ENCODE results near the gene SNCG. TPM values are rescaled to one million over a fixed set of nuclear protein-coding genes. Genes with fewer than 3 reads are reported as not detected.

The SNCG gene
- total and polyA plus RNA-seq, 2 donors (not counting 1 experiment from before 2014, with no cell fraction given), result not detected

DNA sequence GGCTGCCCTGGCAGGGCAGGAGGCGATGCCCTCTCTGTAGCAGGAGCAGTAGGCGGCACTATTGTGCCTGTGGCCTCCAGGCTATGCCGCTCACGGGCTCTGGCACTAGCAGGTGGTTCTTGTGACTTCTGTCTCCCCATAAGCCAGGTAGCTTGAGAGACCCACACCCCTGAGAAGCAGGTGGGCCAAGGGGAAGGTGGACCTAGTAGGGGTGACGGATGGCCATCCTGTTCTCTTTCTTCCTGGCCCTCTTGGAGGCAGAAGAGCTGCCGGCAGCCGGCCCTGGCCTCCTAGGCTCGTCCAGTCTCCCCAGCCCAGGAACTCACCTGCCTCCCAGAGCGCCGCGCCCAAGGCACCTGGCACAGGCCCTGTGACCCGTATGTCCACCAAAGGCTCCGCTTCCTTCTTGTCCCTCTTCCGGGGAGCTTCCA, 16.4 kb upstream of the SNCG start:
- POLR2A ChIA-PET, result no interaction called here
- Histone ChIP-seq H3K9ac (ENCODE audit: low read length) (no peak overlapping the region), H3K27ac (ENCODE audit: low read length in 2 of 2) (no peak overlapping the region), H4K20me1 (ENCODE audit: control insufficient read depth, insufficient read depth, low read length, poor library complexity, severe bottlenecking) (no peaks in the 10 kb centered on the region), H3K9me3 (ENCODE audit: control extremely low read depth in 1 of 3, control insufficient read depth in 2 of 3, insufficient read depth in 1 of 3, low read length in 2 of 3) (peaks cover 0 to 5% (median 0%) of the 10 kb centered on the region in 3 donors), H3K36me3 (replicated peaks in 1 of 2; ENCODE audit: control extremely low read depth in 1 of 2, control insufficient read depth in 1 of 2, extremely low read depth in 1 of 2, insufficient read depth in 2 of 2, low read length in 1 of 2) (no peaks in the 10 kb centered on the region), H3K27me3 (replicated peaks in 1 of 4; ENCODE audit: control extremely low read depth in 1 of 4, control insufficient read depth in 3 of 4, insufficient read depth in 4 of 4, low read length in 3 of 4) (peaks cover 0 to 8% (median 0%) of the 10 kb centered on the region in 4 experiments), H2AFZ (ENCODE audit: insufficient read depth, low read depth, low read length, poor library complexity, severe bottlenecking) (no peak overlapping the region), H3K4me1 (ENCODE audit: control insufficient read depth in 2 of 2, insufficient read depth in 2 of 2, low read length in 2 of 2) (peaks cover 0 to 4% of the 10 kb centered on the region in 2 donors), H3K4me2 (replicated peaks; ENCODE audit: low read depth, low read length, poor library complexity, severe bottlenecking) (no peak overlapping the region), H3K79me2 (ENCODE audit: control insufficient read depth, insufficient read depth, low read length) (no peaks in the 10 kb centered on the region), H3K4me3 (ENCODE audit: control extremely low read depth in 1 of 5, extremely low read depth in 1 of 5, insufficient read depth in 1 of 5, low read depth in 2 of 5, low read length in 4 of 5) (no peak overlapping the region)
- Mint-ChIP-seq H3K4me3 (no peak overlapping the region), H3K27ac (no peak overlapping the region), H3K9me3 (ENCODE audit: insufficient read depth) (no peaks in the 10 kb centered on the region), H3K27me3 (peaks cover 6% of the 10 kb centered on the region), H3K4me1 (no peaks in the 10 kb centered on the region)
- no peak for TF ChIP-seq EZH2 (IDR thresholded peaks at IDR 0.05; ENCODE audit: borderline replicate concordance, insufficient read depth, low read depth, low read length, poor library complexity, severe bottlenecking)
- TF ChIP-seq, protein P1, sequence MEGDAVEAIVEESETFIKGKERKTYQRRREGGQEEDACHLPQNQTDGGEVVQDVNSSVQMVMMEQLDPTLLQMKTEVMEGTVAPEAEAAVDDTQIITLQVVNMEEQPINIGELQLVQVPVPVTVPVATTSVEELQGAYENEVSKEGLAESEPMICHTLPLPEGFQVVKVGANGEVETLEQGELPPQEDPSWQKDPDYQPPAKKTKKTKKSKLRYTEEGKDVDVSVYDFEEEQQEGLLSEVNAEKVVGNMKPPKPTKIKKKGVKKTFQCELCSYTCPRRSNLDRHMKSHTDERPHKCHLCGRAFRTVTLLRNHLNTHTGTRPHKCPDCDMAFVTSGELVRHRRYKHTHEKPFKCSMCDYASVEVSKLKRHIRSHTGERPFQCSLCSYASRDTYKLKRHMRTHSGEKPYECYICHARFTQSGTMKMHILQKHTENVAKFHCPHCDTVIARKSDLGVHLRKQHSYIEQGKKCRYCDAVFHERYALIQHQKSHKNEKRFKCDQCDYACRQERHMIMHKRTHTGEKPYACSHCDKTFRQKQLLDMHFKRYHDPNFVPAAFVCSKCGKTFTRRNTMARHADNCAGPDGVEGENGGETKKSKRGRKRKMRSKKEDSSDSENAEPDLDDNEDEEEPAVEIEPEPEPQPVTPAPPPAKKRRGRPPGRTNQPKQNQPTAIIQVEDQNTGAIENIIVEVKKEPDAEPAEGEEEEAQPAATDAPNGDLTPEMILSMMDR (IDR thresholded peaks at IDR 0.05), result no peak
- ATAC-seq (ENCODE audit: low read depth) (no peak), DNase-seq (no peak)
- 93% methylated on average over 14 of the region's 14 CpGs for WGBS (ENCODE audit: insufficient coverage)
- CTCF ChIA-PET, result interaction anchor here (1.2 to 4.3 kb wide), 2 partner anchors 25 to 27 kb away, joined by 3 to 19 read pairs; partner anchors contain the start of gene ADIRF
- intact Hi-C loops (cut with micrococcal nuclease), result no loop called here

DNA sequence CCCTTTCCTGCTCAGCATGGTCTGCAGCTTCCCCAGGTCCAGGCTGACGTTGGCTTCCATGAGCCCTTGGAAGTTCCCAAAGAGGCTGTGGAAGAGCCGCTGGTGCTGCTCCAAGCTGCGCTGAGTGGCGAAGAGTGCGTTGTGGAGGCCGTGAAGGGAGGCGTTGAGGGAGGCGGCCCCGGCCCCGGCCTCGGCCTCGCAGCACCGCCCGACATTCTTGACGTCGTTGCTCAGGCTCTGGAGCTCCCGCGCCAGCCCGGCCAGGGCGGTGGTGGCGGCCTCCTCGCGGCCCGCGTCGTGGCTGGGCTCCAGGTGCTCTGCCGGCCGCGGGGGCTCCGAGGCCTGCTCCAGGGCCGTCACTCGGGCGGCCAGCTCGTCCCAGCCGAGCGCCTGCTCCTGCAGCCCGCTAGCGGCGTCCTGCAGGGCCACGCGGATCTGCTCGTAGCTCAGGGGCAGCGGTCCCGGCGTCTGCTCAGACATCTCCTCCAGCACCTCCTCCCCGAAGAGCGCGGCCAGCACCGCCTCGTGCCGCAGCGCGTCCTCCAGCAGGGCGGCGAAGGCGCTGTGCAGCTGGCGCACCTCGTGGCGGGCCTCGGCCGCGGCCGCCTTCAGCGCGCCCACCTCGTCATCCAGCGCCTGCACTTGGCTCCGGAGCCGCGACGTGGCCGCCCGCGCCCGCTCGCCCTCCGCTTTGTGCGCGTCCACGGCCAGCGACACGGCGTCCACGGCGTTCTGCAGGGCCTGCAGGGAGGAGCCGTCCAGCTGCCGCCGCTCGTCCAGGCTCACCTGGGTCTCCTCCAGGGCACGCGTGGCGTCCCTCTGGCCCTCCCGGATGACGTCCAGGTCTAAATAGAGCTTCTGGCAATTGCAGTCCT, 15.7 kb upstream of the SNCG start:
- H2AFZ ChIP-seq (ENCODE audit: insufficient read depth, low read depth, low read length, poor library complexity, severe bottlenecking), result no peak overlapping the region
- ATAC-seq (ENCODE audit: low read depth) (no peak), DNase-seq (no peak)
- ChIA-PET POLR2A (no interaction called here), CTCF (interaction anchor here (0.7 to 1.2 kb wide), 2 partner anchors 24 to 32 kb away, joined by 3 read pairs; no protein-coding TSS in a partner anchor)
- WGBS (ENCODE audit: insufficient coverage), result 95% methylated on average over 91 of the region's 94 CpGs
- no peak overlapping the region for H3K4me2 ChIP-seq (replicated peaks; ENCODE audit: low read depth, low read length, poor library complexity, severe bottlenecking)
- Mint-ChIP-seq H3K9me3 (ENCODE audit: insufficient read depth) (no peaks in the 10 kb centered on the region), H3K27me3 (peaks cover 7% of the 10 kb centered on the region), H3K27ac (no peak overlapping the region), H3K4me3 (no peak overlapping the region), H3K4me1 (no peaks in the 10 kb centered on the region)
- TF ChIP-seq EZH2 (IDR thresholded peaks at IDR 0.05; ENCODE audit: borderline replicate concordance, insufficient read depth, low read depth, low read length, poor library complexity, severe bottlenecking), result no peak
- TF ChIP-seq, protein P1 (IDR thresholded peaks at IDR 0.05), result no peak
- no peak overlapping the region for H3K4me3 ChIP-seq (ENCODE audit: control extremely low read depth in 1 of 5, extremely low read depth in 1 of 5, insufficient read depth in 1 of 5, low read depth in 2 of 5, low read length in 4 of 5)
- no peaks in the 10 kb centered on the region for H3K36me3 ChIP-seq (replicated peaks in 1 of 2; ENCODE audit: control extremely low read depth in 1 of 2, control insufficient read depth in 1 of 2, extremely low read depth in 1 of 2, insufficient read depth in 2 of 2, low read length in 1 of 2)
- peaks cover 0 to 10% (median 0%) of the 10 kb centered on the region in 4 experiments for H3K27me3 ChIP-seq (replicated peaks in 1 of 4; ENCODE audit: control extremely low read depth in 1 of 4, control insufficient read depth in 3 of 4, insufficient read depth in 4 of 4, low read length in 3 of 4)
- no peaks in the 10 kb centered on the region for H4K20me1 ChIP-seq (ENCODE audit: control insufficient read depth, insufficient read depth, low read length, poor library complexity, severe bottlenecking)
- H3K27ac ChIP-seq (ENCODE audit: low read length in 2 of 2), result no peak overlapping the region
- no peaks in the 10 kb centered on the region for H3K79me2 ChIP-seq (ENCODE audit: control insufficient read depth, insufficient read depth, low read length)
- H3K9me3 ChIP-seq (ENCODE audit: control extremely low read depth in 1 of 3, control insufficient read depth in 2 of 3, insufficient read depth in 1 of 3, low read length in 2 of 3), result peaks cover 0 to 5% (median 0%) of the 10 kb centered on the region in 3 donors
- peaks cover 0 to 4% of the 10 kb centered on the region in 2 donors for H3K4me1 ChIP-seq (ENCODE audit: control insufficient read depth in 2 of 2, insufficient read depth in 2 of 2, low read length in 2 of 2)
- no peak overlapping the region for H3K9ac ChIP-seq (ENCODE audit: low read length)
- intact Hi-C loops (cut with micrococcal nuclease), result no loop called here

All from B cell (primary cell).